G401.6 (cell line): ENCODE data around the gene AFF4.

Source experiments
- FAIRE-seq: peaks from 2 replicates; lab custom pipeline; 2012; peaks lifted over from hg19 to GRCh38; lab: Jason Lieb, UNC

AFF4 gene

GRCh38 chr5:132889501-132889900 lies 73.9 kb downstream of the AFF4 start:
- no peak for FAIRE-seq

GRCh38 chr5:132887283-132887682 lies 76.2 kb downstream of the AFF4 start:
- FAIRE-seq: no peak

GRCh38 chr5:132886064-132886823 lies 77.2 kb downstream of the AFF4 start:
- no peak for FAIRE-seq

GRCh38 chr5:132884548-132884947 lies 78.9 kb downstream of the AFF4 start:
- no peak for FAIRE-seq

GRCh38 chr5:132883261-132883834 lies 80.1 kb downstream of the AFF4 start:
- peak; percentile 83 for FAIRE-seq

- no peak for FAIRE-seq
These were observed 85.5 kb downstream of the AFF4 start for GRCh38 chr5:132877938-132878337.

GRCh38 chr5:132877466-132877865 lies 86.0 kb downstream of the AFF4 start:
- FAIRE-seq: no peak

GRCh38 chr5:132876020-132876759 lies 87.2 kb downstream of the AFF4 start:
- FAIRE-seq: no peak

- FAIRE-seq: no peak
These were observed 89.5 kb downstream of the AFF4 start for GRCh38 chr5:132873930-132874271.

GRCh38 chr5:132873119-132873929 lies 90.1 kb downstream of the AFF4 start, which contains the start of gene LEAP2:
LEAP2 (plus strand) TSS chr5:132873668; CDS start chr5:132873695, 27 bp downstream.
- no peak for FAIRE-seq

GRCh38 chr5:132872788-132873118 lies 90.7 kb downstream of the AFF4 start:
- no peak for FAIRE-seq

GRCh38 chr5:132871459-132872284 lies 91.8 kb downstream of the AFF4 start:
- FAIRE-seq: no peak

GRCh38 chr5:132870801-132871200 lies 92.6 kb downstream of the AFF4 start:
- FAIRE-seq: no peak

- FAIRE-seq: no peak
These were observed 94.7 kb downstream of the AFF4 start for GRCh38 chr5:132868754-132869153.

GRCh38 chr5:132867046-132867451 lies 96.4 kb downstream of the AFF4 start:
- FAIRE-seq: no peak

- FAIRE-seq: peak; percentile 98
These were observed 96.9 kb downstream of the AFF4 start, which contains the start of the genes GDF9 and UQCRQ for GRCh38 chr5:132866342-132867045. GDF9 (minus strand) TSS chr5:132866469; CDS start chr5:132864533, 1,936 bp downstream. UQCRQ (plus strand) TSS chr5:132866642; CDS start chr5:132866882, 240 bp downstream.

- FAIRE-seq: no peak
These were observed 97.6 kb downstream of the AFF4 start for GRCh38 chr5:132865668-132866341.

GRCh38 chr5:132860742-132861141 lies 102.7 kb downstream of the AFF4 start:
- no peak for FAIRE-seq

- FAIRE-seq: no peak
These were observed 103.5 kb downstream of the AFF4 start for GRCh38 chr5:132859889-132860437.

GRCh38 chr5:132856011-132856410 lies 107.4 kb downstream of the AFF4 start:
- no peak for FAIRE-seq
